GM21786 (cell line): Measurements from ENCODE around the gene LDLRAD4.

Experiments used
- ATAC-seq: cut with Tn5 transposase; IDR thresholded peaks from one replicate; pipeline ENCODE4 v1.9.1; 2021; ENCODE audit not compliant: unreplicated experiment

LDLRAD4 gene

GRCh38 chr18:13218368-13218991 is at the start of gene LDLRAD4:
TSS of gene LDLRAD4 (plus strand) at chr18:13218760.
- no peak for ATAC-seq

DNA sequence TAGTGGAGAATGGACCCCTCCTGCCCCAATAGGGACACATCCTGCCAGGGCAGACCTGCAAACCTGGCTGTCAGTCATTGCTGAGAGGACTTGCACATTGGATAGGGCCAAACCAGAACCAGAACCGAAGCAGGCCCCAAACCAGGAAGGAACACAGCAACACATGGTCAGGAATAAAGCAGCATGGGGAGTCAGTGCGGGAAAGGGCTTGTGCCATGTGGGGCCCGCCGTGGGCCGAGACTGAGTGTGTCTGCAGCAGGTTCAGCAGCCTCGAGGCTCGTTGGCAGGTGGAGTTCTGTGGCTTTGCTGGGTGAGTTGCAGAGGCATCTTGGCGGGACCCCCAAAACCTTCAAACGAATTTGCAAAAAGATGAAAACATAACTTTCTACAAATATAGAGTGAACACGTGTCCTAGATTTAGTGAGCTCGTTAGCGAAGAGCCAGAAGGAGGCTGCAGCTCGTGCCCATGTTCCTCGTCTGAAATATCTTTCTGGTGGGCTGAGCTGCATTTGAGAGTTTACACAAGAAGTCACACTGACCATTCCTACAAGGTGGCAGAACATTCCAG is 44.9 kb upstream of the LDLRAD4 start:
- no peak for ATAC-seq

GRCh38 chr18:13175266-13175665 is 43.3 kb upstream of the LDLRAD4 start:
- no peak for ATAC-seq

DNA sequence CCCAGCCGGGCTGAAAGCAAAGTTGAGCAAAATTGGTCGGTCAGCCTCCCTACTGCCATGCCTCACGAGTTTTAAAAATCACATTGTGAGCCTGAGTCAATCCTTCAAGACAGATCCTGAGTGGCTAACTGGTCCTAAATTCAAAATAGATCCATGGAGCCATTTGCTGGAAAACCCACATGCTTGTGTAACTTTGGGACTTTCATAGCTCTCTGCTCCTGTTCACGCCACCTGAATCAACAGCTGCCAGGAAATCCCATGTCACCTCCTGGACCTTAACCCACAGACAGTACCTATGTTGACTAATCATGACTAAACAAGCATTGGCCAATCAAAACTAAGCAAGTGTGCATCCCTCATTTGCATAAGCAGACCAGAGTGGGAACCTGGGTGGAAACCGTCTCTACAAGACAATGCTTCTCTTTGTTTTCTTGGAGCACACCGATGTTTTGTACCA is 42.8 kb upstream of the LDLRAD4 start:
- no peak for ATAC-seq

DNA sequence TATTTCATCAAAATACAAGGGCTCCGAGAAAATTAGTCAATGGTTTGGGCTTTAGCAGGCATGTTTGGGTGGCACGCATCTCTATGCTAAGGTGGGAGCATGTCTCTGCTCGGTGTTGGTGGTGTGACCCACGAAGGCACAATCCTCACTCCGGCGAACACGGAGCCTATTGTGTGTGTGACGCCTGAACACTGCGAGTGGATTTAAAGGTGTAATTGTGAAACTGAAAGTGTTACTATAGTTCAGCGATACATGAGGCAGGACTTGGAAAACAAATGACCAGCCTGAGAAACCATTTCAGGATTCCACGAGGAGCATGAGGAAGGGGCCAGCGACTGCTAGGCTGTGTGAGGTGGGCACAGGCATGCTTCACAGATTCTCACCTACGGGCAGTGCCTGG is 41.7 kb upstream of the LDLRAD4 start:
- no peak for ATAC-seq

DNA sequence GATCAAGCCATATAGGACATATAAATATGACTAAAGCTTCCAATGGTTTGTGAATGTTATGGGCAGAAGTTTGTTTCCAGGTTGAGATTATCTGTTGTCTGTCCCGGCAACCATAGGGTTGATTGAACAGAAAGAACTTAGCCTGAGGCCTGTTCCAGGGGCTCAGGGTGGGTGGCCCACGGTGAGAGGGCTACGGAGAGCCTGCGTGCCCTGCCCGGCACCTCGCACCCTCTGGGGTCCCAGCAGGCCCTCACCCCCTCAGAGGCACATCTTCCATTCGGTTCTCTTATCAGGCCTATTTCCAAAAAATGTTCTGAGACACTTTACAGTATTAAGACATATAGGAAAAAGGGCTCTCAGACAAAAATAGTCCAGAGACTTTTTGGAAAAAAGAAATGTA is 40.4 kb upstream of the LDLRAD4 start:
- ATAC-seq, result no peak

DNA sequence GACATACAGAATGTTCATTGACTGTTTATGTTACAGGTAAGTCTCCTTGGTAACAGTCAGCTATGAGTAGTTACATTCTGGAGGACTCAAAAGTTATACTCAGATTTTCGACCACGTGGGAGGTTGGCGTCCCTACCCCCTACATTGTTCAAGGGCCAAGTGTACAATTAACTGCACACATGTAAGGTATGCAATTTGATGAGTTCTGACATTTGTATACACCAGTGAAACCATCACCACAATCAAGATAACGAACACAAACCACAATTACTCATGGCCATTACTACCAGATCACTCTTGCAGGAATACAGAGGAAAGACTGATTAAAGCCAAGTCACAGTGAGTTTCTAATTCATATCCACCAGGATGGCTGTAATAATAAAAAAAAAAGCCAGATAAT is 39.6 kb upstream of the LDLRAD4 start:
- no peak for ATAC-seq

GRCh38 chr18:13179566-13180113 is 38.9 kb upstream of the LDLRAD4 start:
- no peak for ATAC-seq

- ATAC-seq, result no peak
Measured at GRCh38 chr18:13180614-13181375, 37.8 kb upstream of the LDLRAD4 start.

- no peak for ATAC-seq
Measured at GRCh38 chr18:13181765-13182164, 36.8 kb upstream of the LDLRAD4 start.

DNA sequence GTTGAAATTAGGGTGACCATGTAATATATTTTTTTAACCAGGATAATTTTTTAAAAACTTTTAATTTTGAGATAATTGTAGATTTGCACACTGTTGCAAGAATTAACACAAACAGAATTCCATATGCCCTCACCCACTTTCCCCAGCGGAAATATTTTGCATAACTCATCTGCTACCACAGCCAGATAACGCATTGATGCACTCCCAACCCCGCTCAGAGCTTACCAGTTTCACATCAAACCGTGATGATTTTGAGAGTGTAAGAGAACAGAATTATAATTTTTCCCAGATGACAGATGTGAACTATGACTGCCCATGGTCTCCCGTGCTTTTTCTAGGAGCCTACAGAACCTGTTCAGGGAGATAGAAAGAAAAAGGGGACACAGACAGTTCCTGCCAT is 35.2 kb upstream of the LDLRAD4 start:
- no peak for ATAC-seq

DNA sequence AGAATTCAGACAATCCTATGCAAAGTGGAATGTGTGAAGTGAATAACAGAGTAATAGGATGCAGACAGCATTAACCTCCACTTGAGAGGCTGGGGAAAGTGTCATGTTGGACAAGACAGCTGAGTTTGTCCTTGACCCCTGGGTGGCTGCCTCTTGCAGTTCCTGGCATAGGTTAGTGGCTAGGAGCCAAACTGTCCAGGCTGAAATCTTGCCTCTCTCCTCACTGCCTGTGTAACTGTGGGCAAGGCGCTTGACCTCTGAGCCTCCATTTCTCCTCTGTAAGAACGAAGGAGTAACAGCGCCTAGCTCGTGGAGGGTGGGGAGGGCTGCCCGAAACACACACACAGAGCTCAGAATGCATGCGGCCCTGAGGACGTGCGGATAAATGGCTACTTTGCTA is 34.8 kb upstream of the LDLRAD4 start:
- no peak for ATAC-seq

DNA sequence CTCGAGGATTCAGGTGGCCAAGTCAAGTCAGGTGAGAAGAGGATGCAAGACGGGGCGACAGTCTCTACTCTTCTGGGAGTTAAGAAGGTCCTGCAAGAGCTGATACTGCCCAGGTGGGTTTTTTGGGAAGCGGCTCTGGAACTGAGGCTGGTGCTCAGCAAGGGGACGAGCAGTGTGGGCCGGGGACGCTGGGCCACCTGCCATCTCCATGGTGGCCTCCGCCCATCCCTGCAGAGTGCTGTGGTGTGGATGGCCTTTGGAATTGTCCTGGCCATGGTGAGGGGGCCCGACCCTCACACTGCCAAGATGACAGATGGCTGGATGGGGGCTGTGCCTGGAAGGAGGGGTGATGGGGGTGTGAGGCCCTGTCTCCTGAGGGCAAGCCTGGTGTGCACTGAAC is 34.2 kb upstream of the LDLRAD4 start:
- ATAC-seq, result no peak

DNA sequence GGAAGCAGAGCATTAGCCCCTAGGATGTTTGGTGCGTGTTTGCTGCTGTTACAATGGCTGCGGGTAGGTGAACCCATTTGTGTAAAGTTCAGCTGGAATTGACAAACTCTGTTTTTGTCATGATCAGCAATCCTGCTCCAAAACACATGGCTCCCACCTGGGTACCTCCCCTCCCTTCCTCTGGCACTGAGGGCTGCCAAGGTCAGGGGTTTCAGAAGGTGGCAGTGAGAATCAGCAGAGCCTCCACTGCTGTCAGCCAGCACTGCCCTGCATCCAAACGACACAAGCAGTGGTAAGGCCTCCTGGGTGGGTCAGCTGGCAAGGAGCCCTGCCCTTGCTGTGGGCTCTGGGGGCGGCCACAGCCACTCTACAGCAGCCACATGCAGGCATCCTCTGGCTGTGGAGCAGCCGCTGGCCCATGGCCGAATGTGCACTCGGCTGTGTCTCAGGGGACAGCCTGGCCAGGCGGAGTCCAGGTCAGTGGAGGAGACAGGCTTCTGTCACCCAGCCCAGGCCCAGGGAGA is 32.8 kb upstream of the LDLRAD4 start:
- ATAC-seq, result no peak

- ATAC-seq, result no peak
Measured at GRCh38 chr18:13186687-13187086, 31.9 kb upstream of the LDLRAD4 start.

GRCh38 chr18:13187498-13187897 is 31.1 kb upstream of the LDLRAD4 start:
- no peak for ATAC-seq

DNA sequence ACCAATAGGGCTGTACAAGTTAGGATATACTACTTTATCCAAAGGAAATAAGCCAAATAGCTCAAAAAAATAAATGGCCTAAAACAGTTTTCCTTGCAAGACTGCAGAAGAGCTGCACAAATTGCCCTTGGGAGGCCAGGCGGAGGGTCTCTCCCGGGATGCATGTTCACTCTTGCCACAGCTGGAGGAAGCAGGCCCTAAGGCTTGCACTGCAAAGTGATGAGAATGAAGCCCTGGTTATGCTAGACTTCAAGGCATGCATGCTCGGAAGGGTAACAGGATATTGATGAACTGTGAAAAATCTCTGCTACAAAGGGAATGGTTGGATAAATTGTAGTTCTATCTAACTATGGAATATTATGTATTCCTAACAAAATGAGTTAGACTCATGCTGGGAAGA is 27.5 kb upstream of the LDLRAD4 start:
- no peak for ATAC-seq

DNA sequence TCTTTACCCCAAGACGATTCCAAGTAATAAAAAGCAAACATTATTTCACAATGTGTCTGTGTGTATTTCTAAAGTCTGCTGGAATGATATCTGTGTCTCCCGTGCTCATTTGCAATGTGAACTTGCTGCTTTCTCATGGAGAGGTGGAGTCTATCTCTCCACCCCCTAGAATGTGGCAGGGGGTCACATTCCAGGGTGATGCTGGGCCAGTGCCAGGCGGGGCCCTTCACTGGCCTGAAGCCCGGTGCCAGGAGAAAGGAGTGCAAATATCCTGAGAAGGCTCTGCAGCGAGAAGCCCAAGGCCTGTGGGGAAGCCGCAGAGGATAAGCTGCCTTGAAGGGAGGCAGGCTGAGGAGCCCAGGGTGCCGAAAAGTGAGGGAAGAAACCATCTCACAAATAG is 26.8 kb upstream of the LDLRAD4 start:
- ATAC-seq, result no peak

DNA sequence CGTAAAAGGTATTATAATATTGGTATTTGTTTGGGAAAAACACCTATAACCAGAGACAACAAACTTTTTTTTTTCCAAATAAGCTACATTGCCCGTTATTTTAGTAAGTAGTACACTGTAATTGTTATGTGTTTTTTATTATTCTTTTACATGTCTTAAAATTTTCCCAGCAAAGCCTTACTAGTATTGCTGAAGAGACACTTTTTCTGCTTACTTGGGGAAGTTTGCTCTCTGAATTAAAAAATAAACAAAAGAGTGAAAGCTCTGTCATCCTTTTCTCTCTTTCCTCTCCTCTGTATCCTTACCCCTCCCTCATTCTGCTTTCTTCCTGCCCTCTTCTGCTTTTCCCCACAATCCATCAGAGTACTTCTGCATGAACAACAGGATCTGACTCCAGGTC is 25.6 kb upstream of the LDLRAD4 start:
- no peak for ATAC-seq

DNA sequence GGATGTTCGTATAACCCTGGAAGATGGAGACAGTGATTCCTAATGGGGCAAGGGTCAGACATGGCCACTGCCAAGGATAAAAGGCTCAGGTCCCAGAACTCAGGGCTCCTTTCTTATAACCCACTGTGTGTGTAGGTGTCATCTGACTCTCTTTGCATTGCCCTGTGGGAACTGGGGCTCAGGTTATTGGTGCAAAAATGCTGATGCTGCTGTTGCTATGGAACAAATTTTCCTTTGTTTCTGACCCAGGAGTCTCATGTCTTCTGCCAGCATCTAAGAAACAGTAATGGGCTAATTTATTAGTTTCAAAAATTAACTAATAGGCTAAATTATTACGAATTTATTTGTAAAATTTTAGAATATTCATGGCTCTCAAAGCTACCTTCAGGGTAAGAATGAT is 24.3 kb upstream of the LDLRAD4 start:
- no peak for ATAC-seq

- no peak for ATAC-seq
Measured at GRCh38 chr18:13198701-13199100, 19.9 kb upstream of the LDLRAD4 start.

DNA sequence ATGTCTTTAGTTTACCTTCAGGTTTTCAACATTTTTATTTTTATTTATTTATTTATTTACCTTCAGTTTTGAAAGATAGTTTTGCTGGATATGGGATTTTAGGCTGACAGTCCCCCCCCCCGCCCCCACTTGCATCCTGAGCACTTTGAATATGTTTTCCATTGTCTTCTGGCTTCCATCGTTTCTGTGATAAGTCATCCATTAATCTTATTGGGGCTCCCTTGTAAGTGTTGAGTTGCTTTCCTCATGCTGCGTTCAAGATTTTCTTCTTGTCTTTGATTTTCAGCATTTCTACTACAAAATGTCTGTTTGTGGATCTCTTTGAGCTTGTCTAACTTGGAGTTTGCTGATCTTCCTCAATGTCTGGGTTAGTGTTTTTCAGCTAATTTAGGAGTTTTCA is 19.4 kb upstream of the LDLRAD4 start:
- ATAC-seq, result no peak
